CD14-positive monocyte (primary cell): Measurements from ENCODE around the gene GAD2. TPM values are rescaled to one million over a fixed set of nuclear protein-coding genes. Genes with fewer than 3 reads are reported as not detected.

ENCODE experiments used
- DNase-seq, 3 donors: peaks; one replicate each; pipeline ENCODE4 v3.0.0-alpha.2; 2011 to 2022
- H2AFZ ChIP-seq: 2 replicates; pipeline ENCODE4 v1.6.0; 2012; ENCODE audit warnings: mild to moderate bottlenecking, low read depth, low read length, inconsistent platforms; ENCODE audit not compliant: insufficient read depth, poor library complexity, severe bottlenecking
- H3K27ac ChIP-seq, 2 donors: 1 replicate in 1 of 2; 2 replicates in 1 of 2; pipeline ENCODE4 v1.5.1; 2012 to 2013; ENCODE audit warnings: low read length in 2 of 2, control low read depth in 1 of 2, inconsistent platforms in 1 of 2, low read depth in 1 of 2, mild to moderate bottlenecking in 1 of 2
- H3K27me3 ChIP-seq, 2 donors: one replicate each; pipeline versions ENCODE4 v1.6.0 to v1.6.1; 2011 to 2013; ENCODE audit warnings: low read length in 2 of 2; ENCODE audit not compliant: control insufficient read depth in 2 of 2, insufficient read depth in 2 of 2
- H3K36me3 ChIP-seq, 2 donors: replicated peaks in 1 of 2; 1 replicate in 1 of 2; 2 replicates in 1 of 2; pipeline versions ENCODE4 v1.5.1 to v1.6.1; 2012 to 2013; ENCODE audit warnings: low read length in 2 of 2, control low read depth in 1 of 2, inconsistent platforms in 1 of 2, mild to moderate bottlenecking in 1 of 2; ENCODE audit not compliant: insufficient read depth in 2 of 2, control insufficient read depth in 1 of 2
- H3K4me1 ChIP-seq, 2 donors: 1 replicate in 1 of 2; 2 replicates in 1 of 2; pipeline versions ENCODE4 v1.5.1 to v1.6.1; 2012 to 2013; ENCODE audit warnings: low read length in 2 of 2, control low read depth in 1 of 2, inconsistent platforms in 1 of 2, mild to moderate bottlenecking in 1 of 2, moderate library complexity in 1 of 2; ENCODE audit not compliant: insufficient read depth in 2 of 2, control insufficient read depth in 1 of 2
- H3K4me2 ChIP-seq: replicated peaks from 2 replicates; pipeline ENCODE3; 2012; ENCODE audit warnings: low read length, moderate library complexity, mild to moderate bottlenecking; ENCODE audit not compliant: poor library complexity, severe bottlenecking; ENCODE audit errors: extremely low read depth
- H3K4me3 ChIP-seq, 3 experiments: fragments of 200-600 bp in 1 of 3; sonication (generic) in 1 of 3; replicated peaks in 1 of 3; 1 replicate in 2 of 3; 2 replicates in 1 of 3; pipeline ENCODE4 v1.5.1; 2011 to 2013; ENCODE audit warnings: low read length in 3 of 3, mild to moderate bottlenecking in 3 of 3, control low read depth in 2 of 3, low read depth in 2 of 3, inconsistent platforms in 1 of 3, moderate library complexity in 1 of 3
- H3K79me2 ChIP-seq: 2 replicates; pipeline ENCODE4 v1.6.0; 2012; ENCODE audit warnings: mild to moderate bottlenecking, control low read depth, inconsistent platforms, low read length, moderate library complexity; ENCODE audit not compliant: insufficient read depth
- H3K9ac ChIP-seq: 2 replicates; pipeline ENCODE4 v1.6.0; 2017; ENCODE audit warnings: low read length, mild to moderate bottlenecking; ENCODE audit not compliant: insufficient read depth, poor library complexity, severe bottlenecking
- H3K9me3 ChIP-seq, 2 donors: replicated peaks in 1 of 2; 1 replicate in 1 of 2; 2 replicates in 1 of 2; pipeline versions ENCODE4 v1.5.1 to v1.6.1; 2012 to 2013; ENCODE audit warnings: low read length in 2 of 2, control low read depth in 1 of 2; ENCODE audit not compliant: control insufficient read depth in 1 of 2, insufficient read depth in 1 of 2
- H4K20me1 ChIP-seq: 2 replicates; pipeline ENCODE4 v1.6.0; 2012; ENCODE audit warnings: mild to moderate bottlenecking, low read length, control low read depth, moderate library complexity; ENCODE audit not compliant: insufficient read depth
- H3K27ac Mint-ChIP-seq, 7 donors: one replicate each; pipeline ENCODE4 v1.8.0; 2020; ENCODE audit warnings: mild to moderate bottlenecking in 7 of 7, mixed read lengths in 7 of 7, moderate library complexity in 6 of 7, inconsistent platforms in 2 of 7
- H3K27me3 Mint-ChIP-seq, 3 donors: one replicate each; pipeline ENCODE4 v1.8.0; 2021 to 2022; ENCODE audit warnings: low read depth in 3 of 3, mild to moderate bottlenecking in 3 of 3, mixed read lengths in 3 of 3, moderate library complexity in 3 of 3, inconsistent platforms in 1 of 3
- H3K36me3 Mint-ChIP-seq, 2 donors: one replicate each; pipeline ENCODE4 v1.8.0; 2020; ENCODE audit warnings: mixed read lengths in 2 of 2, inconsistent platforms in 1 of 2, mild to moderate bottlenecking in 1 of 2
- H3K4me1 Mint-ChIP-seq: one replicate; pipeline ENCODE4 v1.8.0; 2020; ENCODE audit warnings: mild to moderate bottlenecking, mixed read lengths
- H3K4me3 Mint-ChIP-seq, 2 donors: one replicate each; pipeline ENCODE4 v1.8.0; 2020; ENCODE audit warnings: mild to moderate bottlenecking in 2 of 2, mixed read lengths in 2 of 2, moderate library complexity in 1 of 2
- H3K9me3 Mint-ChIP-seq, 7 donors: one replicate each; pipeline ENCODE4 v1.8.0; 2020 to 2022; ENCODE audit warnings: mixed read lengths in 7 of 7, mild to moderate bottlenecking in 6 of 7, moderate library complexity in 6 of 7, inconsistent platforms in 2 of 7
- WGBS: methylation state at CpG from one replicate; pipeline ENCODE4 v1.1.5; 2013; ENCODE audit warnings: missing lambda C conversion rate; ENCODE audit not compliant: insufficient coverage; 5-methylcytosine and 5-hydroxymethylcytosine counted together
- intact Hi-C, 2 donors: fragments of 100-400 bp; cut with micrococcal nuclease; formaldehyde crosslinking; loops; one replicate each; pipeline versions ENCODE4 v1.15.0 to v1.15.1; 2023
- polyA plus RNA-seq, 3 donors: library from polyadenylated mRNA; depleted of rRNA in 1 of 3; unstranded in 2 of 3; stranded (reverse) in 1 of 3; fragments of 300-500 nt in 2 of 3; fragments of >200 nt in 1 of 3; fragmentation: Illumina TruSeq in 2 of 3; gene quantifications; 1 replicate in 2 of 3; 2 replicates in 1 of 3; pipeline ENCODE4 v1.2.3, GENCODE V29; 2012 to 2021
- TF ChIP-seq, protein P1 (sequence below): fragments of 200-600 bp; IDR thresholded peaks from one replicate; pipeline ENCODE4 v1.8.0; 2022; ENCODE audit warnings: antibody characterized with exemption, mild to moderate bottlenecking

GAD2 gene
- polyA plus RNA-seq, 3 donors = not detected

DNA sequence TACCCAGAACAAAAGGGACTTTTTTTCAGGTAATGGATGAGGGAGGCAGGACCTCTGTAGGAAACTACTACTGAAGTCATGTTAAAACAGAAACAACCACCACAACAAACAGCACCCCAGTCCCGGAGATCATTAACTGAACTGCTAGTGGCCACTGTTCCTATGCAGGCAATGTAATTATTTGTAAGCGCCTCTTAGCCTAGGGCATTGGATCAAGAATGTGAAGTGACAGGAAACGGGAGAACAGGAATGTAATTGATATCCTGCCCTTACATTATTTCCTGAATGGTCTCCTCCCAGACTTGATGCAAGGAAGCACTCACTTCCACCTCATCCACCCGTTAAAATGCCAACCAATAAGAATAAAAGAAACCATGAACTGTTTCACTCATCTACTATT is 16.7 kb upstream of the GAD2 start:
- H3K4me3 Mint-ChIP-seq = no peak overlapping the region
- Histone ChIP-seq H3K4me3 (no peak overlapping the region), H4K20me1 (no peaks in the 10 kb centered on the region), H3K79me2 (no peaks in the 10 kb centered on the region), H3K4me2 (no peak overlapping the region), H3K9ac (no peak overlapping the region), H3K36me3 (no peaks in the 10 kb centered on the region), H3K27ac (no peak overlapping the region), H3K27me3 (peaks cover 8 to 12% of the 10 kb centered on the region in 2 donors), H3K4me1 (no peaks in the 10 kb centered on the region), H2AFZ (no peak overlapping the region), H3K9me3 (no peaks in the 10 kb centered on the region)
- H3K9me3 Mint-ChIP-seq = peaks cover 0 to 3% (median 0%) of the 10 kb centered on the region in 7 donors
- WGBS = 0% methylated on average over 1 of the region's 4 CpGs
- no peak for DNase-seq
- TF ChIP-seq, protein P1, sequence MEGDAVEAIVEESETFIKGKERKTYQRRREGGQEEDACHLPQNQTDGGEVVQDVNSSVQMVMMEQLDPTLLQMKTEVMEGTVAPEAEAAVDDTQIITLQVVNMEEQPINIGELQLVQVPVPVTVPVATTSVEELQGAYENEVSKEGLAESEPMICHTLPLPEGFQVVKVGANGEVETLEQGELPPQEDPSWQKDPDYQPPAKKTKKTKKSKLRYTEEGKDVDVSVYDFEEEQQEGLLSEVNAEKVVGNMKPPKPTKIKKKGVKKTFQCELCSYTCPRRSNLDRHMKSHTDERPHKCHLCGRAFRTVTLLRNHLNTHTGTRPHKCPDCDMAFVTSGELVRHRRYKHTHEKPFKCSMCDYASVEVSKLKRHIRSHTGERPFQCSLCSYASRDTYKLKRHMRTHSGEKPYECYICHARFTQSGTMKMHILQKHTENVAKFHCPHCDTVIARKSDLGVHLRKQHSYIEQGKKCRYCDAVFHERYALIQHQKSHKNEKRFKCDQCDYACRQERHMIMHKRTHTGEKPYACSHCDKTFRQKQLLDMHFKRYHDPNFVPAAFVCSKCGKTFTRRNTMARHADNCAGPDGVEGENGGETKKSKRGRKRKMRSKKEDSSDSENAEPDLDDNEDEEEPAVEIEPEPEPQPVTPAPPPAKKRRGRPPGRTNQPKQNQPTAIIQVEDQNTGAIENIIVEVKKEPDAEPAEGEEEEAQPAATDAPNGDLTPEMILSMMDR = no peak
- peak overlapping the region in 1 of 7 donors; percentile 26 for H3K27ac Mint-ChIP-seq
- intact Hi-C loops = no loop called here
- no peaks in the 10 kb centered on the region for H3K4me1 Mint-ChIP-seq
- no peaks in the 10 kb centered on the region for H3K36me3 Mint-ChIP-seq
- peaks cover 6 to 8% (median 6%) of the 10 kb centered on the region in 3 donors for H3K27me3 Mint-ChIP-seq

DNA sequence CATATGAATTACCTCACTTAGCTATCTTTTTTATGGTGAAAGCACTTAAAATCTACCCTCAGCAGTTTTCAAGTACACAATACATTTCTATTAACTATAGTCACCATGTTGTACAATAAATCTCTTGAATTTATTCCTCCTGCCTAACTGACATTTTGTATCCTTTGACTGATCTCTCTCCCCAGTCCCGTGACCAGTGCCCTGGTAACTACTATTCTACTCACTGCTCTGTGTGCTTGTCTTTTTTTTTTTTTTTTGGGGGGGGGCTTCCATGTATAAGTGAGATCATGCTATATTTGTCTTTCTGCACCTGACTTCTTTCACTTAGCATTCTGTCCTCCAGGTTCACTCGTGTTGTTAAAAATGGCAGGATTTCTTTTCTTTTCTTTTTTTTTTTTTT is 11.4 kb upstream of the GAD2 start:
- intact Hi-C loops = no loop called here
- WGBS = no CpG with 5 or more reads among the region's 2 CpGs
- TF ChIP-seq, protein P1 = no peak

More for the DNA sequence above, 11.4 kb upstream of the GAD2 start:
- Histone ChIP-seq H3K27ac (no peak overlapping the region), H3K4me3 (no peak overlapping the region), H3K4me2 (no peak overlapping the region), H3K9ac (no peak overlapping the region), H2AFZ (no peak overlapping the region), H3K27me3 (peaks cover 15 to 30% of the 10 kb centered on the region in 2 donors), H3K79me2 (no peaks in the 10 kb centered on the region), H3K4me1 (no peaks in the 10 kb centered on the region), H3K36me3 (no peaks in the 10 kb centered on the region), H4K20me1 (no peaks in the 10 kb centered on the region), H3K9me3 (no peaks in the 10 kb centered on the region)
- H3K27me3 Mint-ChIP-seq = peaks cover 4 to 13% (median 8%) of the 10 kb centered on the region in 3 donors
- no peaks in the 10 kb centered on the region for H3K9me3 Mint-ChIP-seq
- H3K4me3 Mint-ChIP-seq = no peak overlapping the region
- no peak overlapping the region for H3K27ac Mint-ChIP-seq
- H3K4me1 Mint-ChIP-seq = no peaks in the 10 kb centered on the region
- DNase-seq = no peak
- no peaks in the 10 kb centered on the region for H3K36me3 Mint-ChIP-seq
